SH-SY5Y (cell line): Measurements from ENCODE around the gene WDR11.

Experiments
- GATA2 ChIP-seq: IDR thresholded peaks from 2 replicates; pipeline ENCODE4 v1.6.1; 2011; ENCODE audit warnings: mild to moderate bottlenecking, low read depth, low read length
- GATA3 ChIP-seq: IDR thresholded peaks from 2 replicates; pipeline ENCODE4 v1.6.1; 2011; ENCODE audit warnings: low read depth, mild to moderate bottlenecking, low read length, moderate library complexity

GRCh38 chr10:120806081-120806480 is 45.1 kb upstream of the WDR11 start:
- TF ChIP-seq GATA2 (no peak), GATA3 (no peak)
